Fibroblast of lung (primary cell): ENCODE results near the gene SYT3. TPM values are rescaled to one million over a fixed set of nuclear protein-coding genes. Genes with fewer than 3 reads are reported as not detected.

ENCODE experiments used
- DNase-seq, 2 donors: peaks; one replicate each; pipeline versions ENCODE4 v3.0.0 to v3.0.0-alpha.2; 2010; ENCODE audit warnings: low read depth in 2 of 2
- H2AFZ ChIP-seq: 2 replicates; pipeline ENCODE4 v1.5.1; 2012; ENCODE audit warnings: low read length, control low read depth, inconsistent platforms
- H3K27ac ChIP-seq: 2 replicates; pipeline ENCODE4 v1.5.1; 2011; ENCODE audit warnings: low read length, control low read depth; ENCODE audit not compliant: insufficient read depth
- H3K27me3 ChIP-seq: 2 replicates; pipeline ENCODE4 v1.5.1; 2011; ENCODE audit warnings: mild to moderate bottlenecking, low read length; ENCODE audit not compliant: control insufficient read depth, insufficient read depth
- H3K36me3 ChIP-seq: 2 replicates; pipeline ENCODE4 v1.5.1; 2011; ENCODE audit warnings: low read length; ENCODE audit not compliant: control insufficient read depth, insufficient read depth
- H3K4me1 ChIP-seq: 2 replicates; pipeline ENCODE4 v1.5.1; 2011; ENCODE audit warnings: low read length; ENCODE audit not compliant: control insufficient read depth, insufficient read depth; ENCODE audit errors: extremely low read depth
- H3K4me2 ChIP-seq: 2 replicates; pipeline ENCODE4 v1.5.1; 2011; ENCODE audit warnings: low read length, control low read depth; ENCODE audit not compliant: insufficient read depth; ENCODE audit errors: extremely low read depth
- H3K4me3 ChIP-seq, 4 experiments: fragments of 200-600 bp in 1 of 4; sonication (generic) in 1 of 4; replicated peaks in 1 of 4; 2 replicates each; pipeline ENCODE4 v1.5.1; 2011 to 2016; ENCODE audit warnings: low read length in 4 of 4, low read depth in 3 of 4, mild to moderate bottlenecking in 3 of 4, control low read depth in 2 of 4, inconsistent platforms in 1 of 4, mixed read lengths in 1 of 4; ENCODE audit not compliant: insufficient read depth in 1 of 4; ENCODE audit errors: control extremely low read depth in 1 of 4
- H3K79me2 ChIP-seq: 2 replicates; pipeline ENCODE4 v1.5.1; 2012; ENCODE audit warnings: mild to moderate bottlenecking, low read length, inconsistent platforms; ENCODE audit not compliant: control insufficient read depth, insufficient read depth
- H3K9ac ChIP-seq: 2 replicates; pipeline ENCODE4 v1.5.1; 2011; ENCODE audit warnings: mild to moderate bottlenecking, low read length, control low read depth; ENCODE audit not compliant: insufficient read depth
- H3K9me3 ChIP-seq: 2 replicates; pipeline ENCODE4 v1.5.1; 2012; ENCODE audit warnings: low read depth, low read length; ENCODE audit not compliant: control insufficient read depth, insufficient read depth
- H4K20me1 ChIP-seq: 2 replicates; pipeline ENCODE4 v1.5.1; 2011; ENCODE audit warnings: low read length; ENCODE audit not compliant: control insufficient read depth, insufficient read depth; ENCODE audit errors: extremely low read depth
- EZH2 ChIP-seq: IDR thresholded peaks from 2 replicates; pipeline ENCODE4 v1.5.1; 2012; ENCODE audit warnings: low read length, control low read depth, mild to moderate bottlenecking; ENCODE audit errors: missing control alignments
- polyA plus RNA-seq, 2 donors: library from polyadenylated mRNA; depleted of rRNA in 1 of 2; stranded (reverse) in 1 of 2; unstranded in 1 of 2; fragments of >200 nt; gene quantifications; 2 replicates each; pipeline ENCODE4 v1.2.1, GENCODE V29; 2011 to 2012; ENCODE audit warnings: missing spikeins in 1 of 2
- total RNA-seq: library from RNA; depleted of rRNA; stranded (reverse); fragments of >200 nt; gene quantifications from 2 replicates; pipeline ENCODE4 v1.2.1, GENCODE V29; 2014
- TF ChIP-seq, protein P1 (sequence below), 2 donors: IDR thresholded peaks in 1 of 2; conservative IDR thresholded peaks in 1 of 2; 1 replicate in 1 of 2; 2 replicates in 1 of 2; pipeline ENCODE4 v1.5.1; 2011 to 2012; ENCODE audit warnings: low read length in 2 of 2, control low read depth in 1 of 2, inconsistent platforms in 1 of 2, low read depth in 1 of 2, mild to moderate bottlenecking in 1 of 2

SYT3 gene
- total and polyA plus RNA-seq, 2 donors (not counting 1 experiment from before 2014, with no cell fraction given) = not detected

DNA sequence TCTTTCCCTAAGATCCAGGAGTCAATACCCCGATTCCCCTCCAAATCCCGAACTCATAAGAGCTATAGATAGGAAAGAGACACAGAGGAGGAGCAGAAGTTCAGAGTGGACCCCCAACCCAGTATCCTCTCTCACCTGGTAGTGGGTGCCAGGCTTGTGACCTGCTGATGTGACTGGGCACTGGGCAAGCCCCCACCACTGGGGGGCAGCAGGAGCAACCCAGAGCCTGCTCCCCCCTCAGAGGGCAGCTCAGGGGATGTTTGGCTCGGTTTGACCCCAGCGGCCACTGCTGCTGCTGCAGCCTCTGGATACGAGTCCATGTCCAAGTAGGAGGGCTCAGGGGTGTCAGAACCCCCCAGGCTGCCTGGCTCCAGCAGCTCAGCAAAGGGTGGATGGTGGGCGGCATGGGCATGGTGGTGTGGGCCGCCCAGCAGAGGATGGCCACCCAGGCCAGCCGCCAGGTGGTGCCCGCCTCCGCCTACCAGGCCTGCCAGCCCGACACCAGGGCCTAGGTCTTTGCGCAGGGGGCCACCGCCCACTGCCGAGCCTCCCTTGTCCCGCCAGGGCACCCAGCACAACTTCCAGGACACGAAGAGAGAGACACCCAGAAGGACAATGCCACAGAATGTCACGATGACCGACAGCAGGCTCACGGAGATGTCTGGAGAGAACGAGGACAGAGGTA lies 7.4 kb downstream of the SYT3 start:
- no peak for DNase-seq
- no peak overlapping the region for H3K4me3 ChIP-seq
- H3K27me3 ChIP-seq = no peaks in the 10 kb centered on the region
- H3K4me2 ChIP-seq = no peak overlapping the region
- no peak overlapping the region for H3K9ac ChIP-seq
- no peaks in the 10 kb centered on the region for H4K20me1 ChIP-seq
- TF ChIP-seq, protein P1, sequence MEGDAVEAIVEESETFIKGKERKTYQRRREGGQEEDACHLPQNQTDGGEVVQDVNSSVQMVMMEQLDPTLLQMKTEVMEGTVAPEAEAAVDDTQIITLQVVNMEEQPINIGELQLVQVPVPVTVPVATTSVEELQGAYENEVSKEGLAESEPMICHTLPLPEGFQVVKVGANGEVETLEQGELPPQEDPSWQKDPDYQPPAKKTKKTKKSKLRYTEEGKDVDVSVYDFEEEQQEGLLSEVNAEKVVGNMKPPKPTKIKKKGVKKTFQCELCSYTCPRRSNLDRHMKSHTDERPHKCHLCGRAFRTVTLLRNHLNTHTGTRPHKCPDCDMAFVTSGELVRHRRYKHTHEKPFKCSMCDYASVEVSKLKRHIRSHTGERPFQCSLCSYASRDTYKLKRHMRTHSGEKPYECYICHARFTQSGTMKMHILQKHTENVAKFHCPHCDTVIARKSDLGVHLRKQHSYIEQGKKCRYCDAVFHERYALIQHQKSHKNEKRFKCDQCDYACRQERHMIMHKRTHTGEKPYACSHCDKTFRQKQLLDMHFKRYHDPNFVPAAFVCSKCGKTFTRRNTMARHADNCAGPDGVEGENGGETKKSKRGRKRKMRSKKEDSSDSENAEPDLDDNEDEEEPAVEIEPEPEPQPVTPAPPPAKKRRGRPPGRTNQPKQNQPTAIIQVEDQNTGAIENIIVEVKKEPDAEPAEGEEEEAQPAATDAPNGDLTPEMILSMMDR (conservative IDR thresholded peaks at IDR 0.05 in 1 of 2, IDR thresholded peaks at IDR 0.05 in 1 of 2; ENCODE audit: low read depth in 1 of 2, low read length in 2 of 2) = no peak
- TF ChIP-seq EZH2 = no peak
- no peaks in the 10 kb centered on the region for H3K9me3 ChIP-seq
- no peaks in the 10 kb centered on the region for H3K4me1 ChIP-seq
- no peak overlapping the region for H2AFZ ChIP-seq
- no peaks in the 10 kb centered on the region for H3K79me2 ChIP-seq
- H3K36me3 ChIP-seq = no peaks in the 10 kb centered on the region
- no peak overlapping the region for H3K27ac ChIP-seq

DNA sequence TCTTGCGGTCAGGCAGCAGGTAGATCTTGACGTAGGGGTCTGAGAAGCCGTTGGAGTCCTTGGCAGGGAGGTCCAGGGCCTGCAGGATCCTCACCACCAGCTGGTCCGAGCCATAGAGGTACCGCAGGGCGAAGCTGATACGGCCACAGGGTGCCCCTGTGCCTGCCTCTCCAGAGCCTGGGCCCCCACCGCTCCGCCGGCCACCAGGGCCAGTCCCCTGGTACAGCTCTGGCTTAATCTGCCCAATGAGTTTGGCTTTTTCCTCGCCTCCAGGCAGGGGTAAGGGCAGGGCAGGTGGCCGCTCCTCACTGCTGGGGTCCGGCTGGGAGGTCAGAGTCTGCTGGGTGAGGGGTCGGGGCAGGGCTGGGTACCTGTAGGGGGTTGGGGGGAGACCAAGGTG lies 9.9 kb downstream of the SYT3 start:
- no peak overlapping the region for H3K9ac ChIP-seq
- H3K4me1 ChIP-seq = no peaks in the 10 kb centered on the region
- no peaks in the 10 kb centered on the region for H3K79me2 ChIP-seq
- H3K27ac ChIP-seq = no peak overlapping the region
- H3K9me3 ChIP-seq = no peaks in the 10 kb centered on the region
- H3K36me3 ChIP-seq = no peaks in the 10 kb centered on the region
- no peak for DNase-seq
- H3K27me3 ChIP-seq = no peaks in the 10 kb centered on the region
- no peaks in the 10 kb centered on the region for H4K20me1 ChIP-seq
- H3K4me2 ChIP-seq = no peak overlapping the region
- no peak overlapping the region for H2AFZ ChIP-seq
- no peak for TF ChIP-seq EZH2
- no peak overlapping the region for H3K4me3 ChIP-seq

GRCh38 chr19:50629194-50629593 lies 10.5 kb downstream of the SYT3 start:
- H3K27me3 ChIP-seq = no peaks in the 10 kb centered on the region
- no peaks in the 10 kb centered on the region for H3K36me3 ChIP-seq
- no peak for TF ChIP-seq EZH2
- TF ChIP-seq, protein P1 (conservative IDR thresholded peaks at IDR 0.05 in 1 of 2, IDR thresholded peaks at IDR 0.05 in 1 of 2; ENCODE audit: low read depth in 1 of 2, low read length in 2 of 2) = no peak
- no peak overlapping the region for H3K27ac ChIP-seq
- no peak overlapping the region for H3K4me3 ChIP-seq
- H4K20me1 ChIP-seq = no peaks in the 10 kb centered on the region
- H3K9me3 ChIP-seq = no peaks in the 10 kb centered on the region
- no peaks in the 10 kb centered on the region for H3K4me1 ChIP-seq
- DNase-seq = no peak
- no peak overlapping the region for H3K9ac ChIP-seq
- H3K79me2 ChIP-seq = no peaks in the 10 kb centered on the region
- H3K4me2 ChIP-seq = no peak overlapping the region
- no peak overlapping the region for H2AFZ ChIP-seq
